Esophagus muscularis mucosa (tissue), 4 donors: ENCODE results near the gene TEAD2. TPM values are rescaled to one million over a fixed set of nuclear protein-coding genes. Genes with fewer than 3 reads are reported as not detected.
A peak's percentile ranks its signal among the peaks of the same experiment; 100 is the strongest.

Source experiments
- DNase-seq: peaks from one replicate; pipeline ENCODE4 v3.0.0-alpha.2; 2017; ENCODE audit errors: extremely low spot score
- H3K27ac ChIP-seq, 4 donors: fragments of 200-600 bp; sonication (generic); replicated peaks in 1 of 4; 1 replicate in 3 of 4; 2 replicates in 1 of 4; pipeline ENCODE4 v1.5.1; 2016 to 2019; ENCODE audit warnings: mild to moderate bottlenecking in 1 of 4
- H3K27me3 ChIP-seq, 4 donors: fragments of 200-600 bp; sonication (generic); one replicate each; pipeline versions ENCODE4 v1.5.1 to v1.6.0; 2016 to 2019
- H3K36me3 ChIP-seq, 4 donors: fragments of 200-600 bp; sonication (generic); one replicate each; pipeline ENCODE4 v1.5.1; 2016 to 2019
- H3K4me1 ChIP-seq, 4 donors: fragments of 200-600 bp; sonication (generic); one replicate each; pipeline ENCODE4 v1.5.1; 2016 to 2019
- H3K4me3 ChIP-seq, 4 donors: fragments of 200-600 bp; sonication (generic); 1 replicate in 2 of 4; 2 replicates in 2 of 4; pipeline ENCODE4 v1.5.1; 2016 to 2019; ENCODE audit warnings: mild to moderate bottlenecking in 4 of 4, moderate library complexity in 1 of 4
- H3K9me3 ChIP-seq, 4 donors: fragments of 200-600 bp; sonication (generic); 1 replicate in 3 of 4; 2 replicates in 1 of 4; pipeline ENCODE4 v1.5.1; 2016 to 2019
- CTCF ChIP-seq, 3 experiments: fragments of 200-600 bp in 2 of 3; fragments of 450-650 bp in 1 of 3; sonication (generic) in 2 of 3; IDR thresholded peaks; one replicate each; pipeline ENCODE4 v1.5.1; 2017 to 2019; ENCODE audit warnings: antibody characterized with exemption in 3 of 3, mild to moderate bottlenecking in 2 of 3, moderate library complexity in 1 of 3
- EP300 ChIP-seq: sonication (generic); formaldehyde crosslinking; IDR thresholded peaks from one replicate; pipeline ENCODE4 v1.6.1; 2017; ENCODE audit warnings: antibody characterized with exemption
- POLR2A ChIP-seq: fragments of 450-650 bp; IDR thresholded peaks from one replicate; pipeline ENCODE4 v1.6.1; 2017; ENCODE audit warnings: antibody characterized with exemption, moderate library complexity, mild to moderate bottlenecking, low read depth
- POLR2AphosphoS5 ChIP-seq, 2 donors: sonication (generic); formaldehyde crosslinking; IDR thresholded peaks; one replicate each; pipeline ENCODE4 v1.6.1; 2017; ENCODE audit warnings: antibody characterized with exemption in 2 of 2
- WGBS: methylation state at CpG from one replicate; pipeline ENCODE4 v1.1.5; 2018; 5-methylcytosine and 5-hydroxymethylcytosine counted together
- intact Hi-C: fragments of 100-400 bp; cut with DNase I; formaldehyde crosslinking; loops from one replicate; pipeline ENCODE4 v1.15.1; 2023
- total RNA-seq, 4 donors: library from RNA; depleted of rRNA; stranded (reverse); fragments of >200 nt; gene quantifications; one replicate each; pipeline versions ENCODE4 v1.1.0 to v1.2.1, GENCODE V29; 2016

Gene TEAD2
- total RNA-seq, 4 donors from 2014 or later: 40.7 to 73.2 (median 60.5) TPM

- H3K27ac ChIP-seq: peak overlapping the region; percentile 83 to 93 (median 88)
- no peaks in the 10 kb centered on the region for H3K9me3 ChIP-seq
- 37% methylated on average over 24 of the region's 34 CpGs for WGBS
- peaks cover 25 to 42% (median 30%) of the 10 kb centered on the region in 4 donors for H3K4me1 ChIP-seq
- H3K4me3 ChIP-seq: peak overlapping the region; percentile 44 to 62 (median 51)
- peaks cover 5 to 29% (median 24%) of the 10 kb centered on the region in 4 donors for H3K36me3 ChIP-seq
- H3K27me3 ChIP-seq: no peaks in the 10 kb centered on the region
- peak; percentile 86 for DNase-seq
- TF ChIP-seq POLR2A (no peak), POLR2AphosphoS5 (IDR thresholded peaks at IDR 0.05) (no peak), EP300 (no peak), CTCF (IDR thresholded peaks at IDR 0.05) (no peak)
- intact Hi-C loops: no loop called here
Measured at GRCh38 chr19:49338023-49338677, 24.1 kb downstream of the TEAD2 start.

GRCh38 chr19:49337267-49338022, 24.8 kb downstream of the TEAD2 start:
- intact Hi-C loops: no loop called here
- DNase-seq: peak; percentile 24
- H3K27ac ChIP-seq: peak overlapping the region in 3 of 4 donors; percentile 83 to 93 (median 86)
- no peaks in the 10 kb centered on the region for H3K9me3 ChIP-seq
- peaks cover 0 to 22% (median 17%) of the 10 kb centered on the region in 4 donors for H3K36me3 ChIP-seq
- WGBS: 83% methylated on average over 19 of the region's 19 CpGs
- no peaks in the 10 kb centered on the region for H3K27me3 ChIP-seq
- H3K4me3 ChIP-seq: no peak overlapping the region
- TF ChIP-seq CTCF (IDR thresholded peaks at IDR 0.05) (no peak), POLR2AphosphoS5 (IDR thresholded peaks at IDR 0.05) (no peak), EP300 (no peak), POLR2A (no peak)
- H3K4me1 ChIP-seq: peaks cover 25 to 42% (median 30%) of the 10 kb centered on the region in 4 donors

- WGBS: 85% methylated on average over 8 of the region's 10 CpGs
- peak overlapping the region in 1 of 4 donors; percentile 48 for H3K4me3 ChIP-seq
- intact Hi-C loops: no loop called here
- H3K27me3 ChIP-seq: no peaks in the 10 kb centered on the region
- no peaks in the 10 kb centered on the region for H3K9me3 ChIP-seq
- TF ChIP-seq POLR2A (no peak), CTCF (IDR thresholded peaks at IDR 0.05) (no peak), EP300 (no peak), POLR2AphosphoS5 (IDR thresholded peaks at IDR 0.05) (no peak)
- peaks cover 0 to 14% (median 10%) of the 10 kb centered on the region in 4 donors for H3K36me3 ChIP-seq
- DNase-seq: peak; percentile 75
- peaks cover 25 to 42% (median 30%) of the 10 kb centered on the region in 4 donors for H3K4me1 ChIP-seq
- H3K27ac ChIP-seq: peak overlapping the region in 1 of 4 donors; percentile 18
Measured at GRCh38 chr19:49336482-49337266, 25.5 kb downstream of the TEAD2 start.

GRCh38 chr19:49335784-49336481, 26.3 kb downstream of the TEAD2 start:
- H3K9me3 ChIP-seq: no peaks in the 10 kb centered on the region
- intact Hi-C loops: no loop called here
- peak overlapping the region; percentile 17 to 48 (median 34) for H3K4me3 ChIP-seq
- H3K36me3 ChIP-seq: peaks cover 0 to 10% (median 4%) of the 10 kb centered on the region in 4 donors
- H3K27me3 ChIP-seq: no peaks in the 10 kb centered on the region
- peak overlapping the region in 2 of 4 donors; percentile 20 to 47 for H3K27ac ChIP-seq
- H3K4me1 ChIP-seq: peaks cover 24 to 39% (median 29%) of the 10 kb centered on the region in 4 donors
- 80% methylated on average over 13 of the region's 14 CpGs for WGBS
- peak; percentile 70 for DNase-seq
- TF ChIP-seq EP300 (no peak), POLR2AphosphoS5 (IDR thresholded peaks at IDR 0.05) (no peak), CTCF (IDR thresholded peaks at IDR 0.05) (no peak), POLR2A (no peak)
